ENCODE measurements around the gene PIAS1.
"Not testable (repeated sequence)": the region's sequence is repeated elsewhere in the genome, so short reads cannot be mapped to it uniquely, and the experiment has no call there.

PIAS1 gene

DNA sequence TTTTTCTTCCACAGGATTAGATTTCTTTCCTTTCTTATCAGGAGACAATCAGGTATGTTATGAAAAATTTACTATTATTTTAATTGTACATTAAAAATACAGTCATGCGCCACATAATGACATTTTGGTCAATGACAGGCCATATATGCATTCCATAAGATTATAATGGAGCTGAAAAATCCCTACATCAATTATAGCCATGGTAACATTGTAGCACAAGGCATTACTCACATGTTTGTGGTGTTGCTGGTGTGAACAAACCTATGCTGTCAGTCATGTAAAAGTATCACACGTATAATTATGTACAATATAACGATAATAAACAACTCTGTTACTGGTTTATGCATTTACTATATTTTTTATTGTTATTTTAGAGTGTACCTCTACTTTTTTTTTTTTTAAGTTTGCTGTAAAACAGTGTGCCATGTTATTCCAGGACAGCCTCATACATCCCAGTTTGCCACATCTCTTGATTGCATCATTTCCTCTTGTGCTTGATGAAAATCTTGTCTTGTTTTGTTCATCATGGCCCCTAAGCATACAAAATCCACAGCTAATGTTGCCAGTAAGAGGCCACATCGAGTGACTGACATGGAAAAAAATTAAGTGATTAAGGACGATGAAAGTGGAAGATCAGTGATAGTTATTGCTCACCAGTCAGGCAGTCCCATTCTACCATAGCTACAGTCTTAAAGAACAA is 129.7 kb downstream of the PIAS1 start:
- DNase-seq (ENCODE audit: low spot score) = no peak

DNA sequence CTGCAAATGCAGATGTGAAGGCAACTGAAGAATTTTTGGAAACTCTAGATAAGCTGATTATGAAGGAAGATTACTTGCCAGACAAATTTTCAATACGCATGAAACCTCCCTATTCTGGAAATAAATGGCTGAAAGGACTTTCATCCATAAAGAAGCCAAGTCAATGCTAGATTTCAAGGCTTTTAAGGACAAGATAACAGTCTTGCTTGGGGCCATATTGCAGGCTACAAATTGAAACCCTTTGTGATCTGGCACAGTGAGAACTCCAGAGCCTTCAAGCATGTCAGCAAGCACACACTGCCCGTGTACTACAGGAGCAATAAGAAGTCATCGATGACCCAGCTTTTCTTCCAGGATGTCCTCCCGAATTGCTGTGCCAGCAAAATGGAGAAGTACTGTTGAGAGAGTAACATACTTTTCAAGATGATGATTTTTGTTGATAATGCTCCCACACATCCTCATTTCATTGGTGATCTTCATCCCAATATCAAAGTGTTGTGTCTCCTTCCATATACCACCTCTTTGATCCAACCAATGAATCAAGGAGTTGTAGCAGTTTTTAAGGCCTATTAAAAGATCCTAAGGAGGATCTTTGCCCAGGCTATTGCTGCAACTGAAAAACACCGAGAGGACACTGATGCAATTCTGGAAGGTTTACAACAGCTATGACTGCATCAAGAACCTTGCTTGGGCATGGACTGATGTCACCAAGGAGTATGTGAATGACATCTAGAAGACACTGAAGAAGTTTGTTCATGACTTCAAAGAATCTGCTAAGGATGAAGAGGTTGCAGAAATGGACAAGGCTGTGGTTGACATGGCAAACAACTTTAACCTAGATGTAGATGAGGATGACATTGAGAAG is 130.7 kb downstream of the PIAS1 start:
- no peak for DNase-seq (ENCODE audit: low spot score)

DNA sequence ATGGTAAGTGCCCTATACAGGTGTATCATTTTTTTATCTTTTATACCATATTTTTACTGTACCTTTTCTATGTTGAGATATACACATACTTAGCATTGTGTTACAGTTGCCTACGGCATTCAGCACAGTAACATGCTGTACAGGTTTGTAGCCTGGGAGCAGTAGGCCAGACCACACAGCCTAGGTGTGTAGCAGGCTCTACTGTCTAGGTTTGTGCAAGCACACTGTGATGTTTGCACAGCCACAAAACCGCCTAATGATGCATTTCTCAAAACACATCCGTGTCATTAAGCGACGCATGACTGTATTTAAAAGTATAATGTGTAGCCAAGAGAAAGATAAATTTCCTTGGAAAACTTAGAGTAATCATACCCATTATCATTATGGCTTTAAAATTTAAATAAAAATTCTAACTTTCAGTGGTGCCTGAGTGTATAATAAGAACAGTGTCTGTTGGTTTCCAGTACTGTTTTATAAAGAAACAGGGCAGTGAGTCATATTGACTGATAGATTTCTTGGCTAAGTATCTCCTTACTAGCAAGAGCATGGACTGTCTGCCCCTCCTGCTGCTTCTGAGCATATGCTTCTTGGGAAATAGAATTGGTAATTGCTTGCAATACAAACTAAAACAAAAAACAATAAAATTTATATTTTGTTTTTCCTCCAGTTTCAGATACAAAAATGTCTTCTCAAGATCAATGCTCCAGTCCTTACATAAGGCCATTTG is 132.7 kb downstream of the PIAS1 start:
- DNase-seq (ENCODE audit: low spot score) = peak; percentile 79

DNA sequence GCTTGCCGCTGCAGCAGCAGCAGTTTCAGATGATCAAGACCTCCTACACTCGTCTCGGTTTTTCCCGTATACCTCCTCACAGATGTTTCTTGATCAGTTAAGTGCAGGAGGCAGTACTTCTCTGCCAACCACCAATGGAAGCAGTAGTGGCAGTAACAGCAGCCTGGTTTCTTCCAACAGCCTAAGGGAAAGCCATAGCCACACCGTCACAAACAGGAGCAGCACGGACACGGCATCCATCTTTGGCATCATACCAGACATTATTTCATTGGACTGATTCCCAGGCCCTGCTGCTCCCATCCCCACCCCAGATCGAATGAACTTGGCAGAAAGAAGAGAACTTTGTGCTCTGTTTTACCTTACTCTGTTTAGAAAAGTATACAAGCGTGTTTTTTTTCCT is 133.4 kb downstream of the PIAS1 start:
- peak; percentile 73 for DNase-seq (ENCODE audit: low spot score)

DNA sequence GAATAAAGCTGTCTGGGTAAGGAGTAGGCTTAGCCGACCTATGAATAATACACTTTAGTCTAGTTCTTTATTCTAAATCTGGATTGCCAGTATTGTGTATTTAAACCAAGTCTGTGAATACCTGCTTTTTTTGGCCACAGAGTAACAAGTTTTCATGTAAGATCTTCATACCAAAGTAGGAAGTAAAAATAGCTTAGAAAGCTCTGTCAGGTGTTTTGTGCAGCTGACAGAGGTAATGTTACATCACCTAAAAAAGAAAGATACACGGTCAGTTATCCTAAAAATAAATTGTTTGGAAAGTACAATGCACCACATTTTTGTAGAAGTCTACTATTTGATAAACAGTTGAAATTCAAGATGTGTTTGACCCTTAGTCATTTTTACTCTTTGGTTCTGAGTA is 134.5 kb downstream of the PIAS1 start:
- no peak for DNase-seq (ENCODE audit: low spot score)

DNA sequence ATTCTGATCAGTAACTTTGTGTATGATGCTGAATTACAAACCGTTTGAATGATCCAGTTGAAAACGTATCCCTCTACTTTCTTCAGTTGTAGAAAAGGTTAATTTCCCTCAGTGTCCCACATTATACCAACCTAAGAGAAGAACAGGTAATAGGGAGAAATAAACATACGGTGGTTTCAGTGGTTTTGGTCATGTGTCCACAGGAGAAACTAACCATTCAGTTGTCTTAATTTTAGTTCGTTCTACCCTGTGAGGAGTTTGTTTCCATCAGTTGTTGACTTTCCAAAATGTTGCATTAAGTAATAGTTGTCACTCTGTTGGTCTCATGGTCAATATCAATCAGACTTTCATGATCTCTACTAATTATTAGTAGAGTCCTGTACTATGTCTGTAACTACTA is 135.9 kb downstream of the PIAS1 start:
- DNase-seq (ENCODE audit: low spot score) = no peak

DNA sequence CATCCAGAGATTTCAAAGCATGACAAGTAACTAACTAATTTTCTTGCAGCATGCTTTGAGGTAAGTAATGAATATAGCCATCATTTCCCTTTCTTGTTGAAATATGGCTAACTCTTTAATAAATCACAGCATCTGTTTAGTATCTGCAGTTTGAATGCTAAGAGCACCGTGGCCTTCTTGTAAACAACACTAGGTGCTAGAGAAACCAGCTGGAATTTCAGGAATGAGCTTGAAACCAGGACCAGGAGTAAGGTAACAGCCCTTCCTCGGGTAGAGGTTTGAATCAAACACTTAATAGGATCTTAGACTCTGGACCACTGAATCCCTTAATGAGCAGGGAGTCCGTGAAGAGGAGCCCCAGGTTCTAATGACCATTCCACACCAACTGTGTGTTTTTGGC is 137.4 kb downstream of the PIAS1 start:
- DNase-seq (ENCODE audit: low spot score) = no peak

DNA sequence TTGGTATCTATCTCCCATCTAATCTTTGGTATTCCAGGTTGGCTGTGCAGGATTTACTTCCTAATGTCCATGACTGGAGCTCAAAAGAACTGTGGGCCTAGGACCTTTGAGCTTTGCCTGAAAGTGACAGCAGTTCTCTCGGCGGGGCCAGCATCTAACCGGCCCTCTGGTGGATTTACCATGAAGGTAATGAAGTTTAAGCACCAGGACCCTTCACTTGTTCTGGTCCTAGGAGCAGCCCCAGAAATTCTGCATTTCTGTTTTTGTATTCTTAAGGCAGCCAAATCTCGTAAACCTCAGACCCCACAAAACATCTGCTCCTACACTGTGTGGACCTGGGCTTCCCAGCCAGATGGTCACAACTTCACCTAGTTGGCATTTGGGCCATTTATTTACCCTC is 138.0 kb downstream of the PIAS1 start:
- no peak for DNase-seq (ENCODE audit: low spot score)

DNA sequence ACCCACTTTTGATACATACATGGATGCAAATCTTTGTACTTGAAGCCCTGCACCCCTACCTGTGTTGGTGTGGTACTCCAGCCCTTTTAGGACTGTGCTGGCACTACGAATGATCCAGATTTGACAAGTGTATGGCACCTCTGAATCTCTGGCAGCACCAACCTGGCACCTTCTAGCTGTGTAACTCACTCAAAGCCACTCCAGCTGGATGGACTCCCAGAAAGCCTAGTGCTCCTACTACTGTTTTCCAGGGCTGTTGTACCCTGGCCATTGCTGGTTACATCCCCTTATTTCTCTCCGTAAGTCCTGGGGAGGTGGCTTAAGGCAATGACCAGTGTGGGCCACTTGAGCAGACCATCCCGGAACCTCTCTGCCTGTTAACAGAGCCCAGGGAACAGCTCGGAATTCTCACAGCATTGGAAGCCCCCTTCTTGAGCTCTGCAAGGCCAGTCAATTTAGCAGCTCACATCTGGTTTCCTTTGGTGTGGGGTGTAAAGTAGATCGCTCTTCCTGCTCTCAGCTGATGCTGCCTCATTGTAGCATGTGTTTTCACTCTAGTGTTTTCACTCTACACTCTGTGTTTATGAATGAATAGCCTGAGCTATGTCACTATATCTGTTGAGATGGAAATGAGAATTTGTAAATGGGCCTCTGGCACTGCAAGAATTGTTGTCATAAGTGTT is 138.8 kb downstream of the PIAS1 start:
- DNase-seq (ENCODE audit: low spot score) = no peak

DNA sequence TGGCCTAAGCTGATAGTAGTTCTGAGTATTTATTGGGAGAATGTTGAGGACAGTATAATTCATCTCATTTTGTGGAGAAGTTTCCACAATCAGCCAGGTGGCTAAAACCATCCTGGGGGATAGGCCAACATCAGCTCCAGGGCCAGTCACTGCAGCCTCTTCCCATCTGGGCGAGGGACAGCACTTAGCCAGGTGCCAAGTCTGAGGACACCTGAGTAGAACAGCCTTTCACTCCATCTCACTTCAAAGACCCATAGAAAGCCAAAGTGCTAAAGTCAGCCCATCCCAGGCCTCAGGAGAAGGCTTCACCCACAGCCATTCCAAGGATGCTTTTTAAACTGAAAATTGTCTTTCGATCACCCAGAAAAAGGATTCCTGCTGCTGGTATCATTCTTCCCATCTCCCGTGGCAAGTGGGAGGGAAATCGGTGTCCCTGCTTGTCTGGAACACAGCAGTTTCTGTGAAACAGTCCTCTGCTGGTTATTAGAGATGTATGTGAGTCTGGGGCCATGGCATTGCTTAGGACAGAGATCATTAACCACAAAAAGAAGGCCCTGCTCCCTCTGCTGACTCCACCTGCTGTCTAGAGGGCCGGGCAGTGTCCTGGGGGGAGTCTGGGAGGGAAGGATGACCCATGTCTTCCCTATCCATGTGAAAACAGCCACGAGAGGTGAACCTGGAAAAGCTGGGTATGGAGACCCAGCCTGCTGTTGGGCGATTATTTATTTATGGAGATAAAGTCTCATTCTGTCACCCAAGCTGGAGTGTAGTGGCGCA is 141.4 kb downstream of the PIAS1 start:
- no peak for DNase-seq (ENCODE audit: low spot score)

DNA sequence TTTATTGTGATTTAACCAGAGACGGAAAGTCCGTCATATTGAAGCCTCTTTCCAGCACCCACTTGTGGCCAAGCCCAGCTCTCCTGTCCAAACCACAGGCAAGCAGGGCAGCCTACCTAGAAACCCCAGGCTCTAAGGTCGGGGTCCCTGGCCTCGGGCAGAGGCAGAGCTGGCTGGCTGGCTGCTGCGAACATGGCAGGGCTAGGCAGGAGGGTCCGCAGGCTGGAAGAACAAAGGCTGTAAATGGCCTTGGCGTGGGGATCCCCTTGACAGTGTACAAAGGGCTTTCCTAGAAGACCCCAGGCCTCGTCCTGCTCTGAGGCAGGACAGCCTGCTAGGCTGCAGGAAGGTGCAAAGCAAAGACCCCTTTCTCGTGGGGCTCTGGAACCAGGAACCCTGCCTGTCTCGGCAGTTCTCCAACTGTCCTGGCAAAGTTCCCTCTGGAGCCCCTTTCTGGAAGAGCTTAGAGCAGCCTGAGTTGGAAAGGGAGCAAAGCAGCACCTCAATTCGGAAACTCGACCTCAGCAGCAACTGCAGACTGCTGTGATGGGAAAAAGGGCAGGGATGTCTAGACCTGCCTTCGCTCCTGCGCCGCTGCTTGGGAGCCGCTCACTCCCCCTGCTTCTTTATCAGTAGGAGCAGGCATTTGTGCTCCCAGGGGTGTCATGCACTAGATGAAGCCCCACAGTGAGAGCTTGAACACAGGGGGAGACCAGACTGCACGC is 142.5 kb downstream of the PIAS1 start:
- DNase-seq (ENCODE audit: low spot score) = no peak

DNA sequence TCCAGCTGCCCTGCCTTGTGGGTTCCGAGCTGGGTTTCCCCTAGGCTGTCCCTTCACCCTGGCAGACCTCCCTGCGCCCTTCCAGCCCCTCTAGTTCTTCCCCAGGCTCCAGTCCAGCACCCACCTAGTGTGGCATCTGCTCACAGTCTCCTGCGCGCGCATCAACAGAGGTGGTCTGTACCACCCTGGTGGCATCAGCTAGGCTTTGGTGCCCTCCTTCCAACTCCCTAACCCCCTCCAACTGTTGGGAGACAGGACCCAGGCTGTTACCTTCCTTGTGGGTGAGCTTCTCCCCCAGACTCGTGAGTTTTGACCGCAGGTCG is 143.0 kb downstream of the PIAS1 start:
- no peak for DNase-seq (ENCODE audit: low spot score)

DNA sequence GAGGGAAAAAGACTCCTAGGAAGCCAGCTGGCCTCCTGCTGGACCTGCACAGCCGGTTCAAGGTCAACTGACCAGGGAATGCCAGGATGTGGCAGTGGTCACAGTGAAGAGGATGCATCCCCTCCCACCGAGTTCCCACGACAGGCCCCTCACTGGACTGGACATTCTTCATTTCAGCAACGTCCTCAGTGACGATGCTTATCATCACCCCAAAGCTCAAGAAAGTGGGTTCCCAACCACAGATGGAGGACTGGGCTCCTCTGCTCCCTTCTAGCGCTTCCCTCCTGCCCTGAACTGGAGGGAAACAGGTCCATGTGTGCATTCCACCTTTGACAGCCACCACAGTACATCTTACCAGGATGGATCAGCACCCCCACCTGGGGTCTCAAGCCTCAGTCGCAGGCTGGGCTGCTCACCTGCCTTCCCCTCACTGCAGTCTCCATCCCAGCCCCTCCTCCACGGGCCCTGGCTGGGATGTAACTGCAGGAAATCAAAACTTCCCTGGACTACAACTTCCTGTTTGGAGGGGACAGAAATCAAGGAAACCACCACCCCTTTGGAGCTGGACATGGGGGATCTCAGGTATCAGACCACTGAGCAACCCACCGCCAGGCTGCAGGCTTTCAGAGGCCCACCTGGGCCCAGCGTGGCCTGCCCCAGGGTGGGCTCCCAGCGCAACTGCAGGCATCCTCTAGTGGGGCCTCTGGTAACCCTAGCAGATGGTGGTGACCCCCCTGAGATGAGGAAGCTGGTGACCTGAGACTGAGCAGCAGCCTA is 143.7 kb downstream of the PIAS1 start:
- DNase-seq (ENCODE audit: low spot score) = no peak

DNA sequence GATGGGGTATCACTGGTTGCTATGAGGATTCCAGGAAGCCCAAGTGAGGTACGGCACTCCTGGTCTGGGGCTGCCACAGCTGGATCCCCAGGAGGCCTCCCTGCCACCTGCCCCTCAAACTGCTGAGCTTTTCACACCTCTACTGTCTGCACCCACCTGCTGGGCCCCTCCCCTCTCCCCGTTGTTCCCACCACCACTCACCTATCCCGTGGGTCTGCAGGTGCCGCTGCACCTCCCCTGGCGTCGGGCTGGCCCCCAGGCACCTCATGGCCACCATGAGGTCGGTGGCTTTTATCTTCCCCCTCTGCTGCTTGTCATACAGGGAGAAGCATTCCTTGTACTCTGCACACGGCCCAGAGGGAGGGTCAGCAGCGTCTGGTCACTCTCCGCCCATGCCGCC is 145.2 kb downstream of the PIAS1 start:
- no peak for DNase-seq (ENCODE audit: low spot score)

DNA sequence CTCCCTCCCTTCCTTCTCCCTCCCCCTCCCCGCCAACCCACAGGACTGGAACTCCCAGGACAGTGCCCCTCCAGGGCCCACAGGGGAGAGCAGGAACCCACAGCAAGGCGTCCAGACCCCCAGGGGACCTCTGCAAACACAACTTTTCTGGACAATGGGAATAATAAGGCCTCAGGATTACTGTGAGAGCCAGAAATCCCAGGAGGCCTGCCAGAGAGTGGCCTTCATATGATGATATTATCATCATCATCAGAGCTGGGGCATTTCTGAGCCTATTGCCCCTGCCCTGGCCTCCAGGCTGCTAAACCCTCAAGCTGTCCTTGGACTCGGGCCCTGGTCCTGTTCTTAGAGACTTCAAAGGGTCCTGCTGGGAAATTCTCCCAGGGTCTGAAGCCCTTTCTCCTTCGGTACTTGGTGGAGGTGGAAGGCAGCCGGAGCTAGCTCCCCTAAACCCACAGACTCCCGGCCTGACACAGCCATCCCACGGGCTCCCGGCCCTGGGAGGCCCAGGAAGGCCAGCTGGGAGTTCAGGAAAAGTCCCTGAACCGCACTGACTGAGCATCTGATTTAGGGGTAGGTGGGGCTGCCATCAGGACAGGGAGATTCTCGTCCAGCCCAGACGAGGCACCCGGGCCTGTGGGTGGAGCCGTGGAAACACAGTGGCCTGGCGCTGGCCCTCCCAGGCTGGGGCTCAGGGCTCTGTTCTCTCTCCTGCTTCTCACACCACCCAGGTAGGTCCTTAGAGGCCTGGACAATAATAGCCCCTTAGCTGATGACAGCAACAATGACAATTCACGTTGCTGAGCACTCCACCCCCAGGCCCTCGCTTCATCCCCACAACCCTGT is 146.1 kb downstream of the PIAS1 start:
- DNase-seq (ENCODE audit: low spot score) = no peak

DNA sequence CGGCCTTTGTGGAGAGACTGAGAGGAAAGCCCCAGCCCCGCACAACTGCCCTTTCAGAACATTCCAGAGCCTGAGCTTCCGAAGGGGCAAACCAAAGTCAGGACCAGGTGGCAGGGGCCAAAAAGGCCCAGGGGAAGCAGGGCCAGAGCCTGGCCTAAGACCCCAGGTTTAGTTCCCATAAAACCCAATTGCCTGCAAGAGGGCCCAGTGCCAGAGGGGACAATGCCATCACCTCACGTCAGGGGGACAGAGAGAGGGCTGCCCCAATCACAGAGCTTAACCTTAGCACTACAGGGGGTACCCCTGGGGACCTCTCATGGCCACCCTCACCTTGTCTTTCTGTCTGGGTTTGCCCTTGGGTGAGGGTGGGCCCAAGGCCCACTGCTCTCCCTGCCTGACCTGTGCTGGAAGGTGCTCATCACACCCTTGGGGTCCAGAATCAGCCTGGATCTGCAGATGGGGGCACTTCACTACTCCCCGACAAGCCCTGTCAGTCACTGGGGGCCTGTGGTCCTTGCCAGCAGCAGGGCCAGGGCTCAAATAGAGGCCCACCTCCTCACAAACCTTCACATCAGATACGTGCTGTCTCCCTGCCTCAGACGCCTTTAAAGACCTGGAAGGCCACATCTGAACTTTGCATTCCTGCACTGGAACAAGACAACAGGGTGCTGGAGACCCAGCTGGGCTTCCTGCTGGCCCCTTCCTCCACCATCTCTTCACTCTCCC is 147.2 kb downstream of the PIAS1 start:
- no peak for DNase-seq (ENCODE audit: low spot score)

DNA sequence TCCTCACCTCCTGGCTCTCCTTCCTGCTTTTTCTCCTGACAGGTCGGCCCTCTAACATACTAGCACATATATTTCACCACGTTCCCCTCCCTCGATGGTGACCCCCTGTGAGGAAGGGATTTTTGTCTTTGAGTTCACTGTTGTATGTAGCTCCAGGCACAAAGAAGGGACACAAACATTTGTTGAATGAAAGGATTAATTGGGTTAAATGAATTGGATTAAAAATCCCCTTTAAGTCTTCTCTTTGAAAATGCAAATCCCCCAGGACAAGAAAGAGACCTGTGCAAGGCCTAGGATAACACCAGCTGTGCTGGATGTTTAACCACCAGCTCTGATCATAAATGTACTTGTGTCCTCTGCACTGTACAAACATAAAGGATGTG is 147.8 kb downstream of the PIAS1 start:
- no peak for DNase-seq (ENCODE audit: low spot score)

DNA sequence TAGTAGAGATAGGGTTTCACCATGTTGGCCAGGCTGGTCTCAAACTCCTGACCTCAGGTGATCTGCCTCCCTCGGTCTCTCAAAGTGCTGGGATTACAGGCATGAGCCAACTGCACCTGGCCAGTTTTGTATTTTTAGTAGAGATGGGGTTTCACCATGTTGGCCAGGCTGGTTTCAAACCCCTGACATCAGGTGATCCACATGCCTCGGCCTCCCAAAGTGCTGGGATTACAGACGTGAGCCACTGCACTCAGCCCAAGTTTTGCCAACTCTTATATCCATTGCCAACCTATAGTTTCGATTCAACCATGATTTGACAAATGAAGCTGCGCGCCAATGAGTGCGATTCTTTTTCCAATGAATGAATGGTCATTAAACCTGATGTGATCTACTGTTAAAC is 148.9 kb downstream of the PIAS1 start:
- not testable (repeated sequence) for DNase-seq (ENCODE audit: low spot score)

DNA sequence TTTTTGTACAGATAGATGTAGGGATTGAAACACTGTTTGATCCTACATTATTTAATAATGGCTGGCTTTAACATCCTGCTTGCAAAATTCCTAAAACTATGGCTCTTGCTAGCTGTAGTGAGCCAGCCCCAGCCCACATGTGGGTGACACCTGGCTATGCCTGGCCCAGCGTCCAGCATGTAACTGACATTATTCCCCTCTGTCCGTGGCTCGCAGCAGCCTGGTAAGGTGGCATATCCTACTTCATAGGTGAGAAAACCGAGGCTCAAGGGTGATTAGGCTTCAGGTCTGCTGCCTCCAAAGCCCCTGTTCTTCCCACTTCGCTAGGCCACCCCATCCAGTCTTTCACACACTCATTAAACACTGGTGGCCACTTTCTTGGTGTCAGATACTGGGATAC is 149.4 kb downstream of the PIAS1 start:
- no peak for DNase-seq (ENCODE audit: low spot score)

All from AG20443 (cell line).